Measurements from ENCODE around the gene SRPRB. TPM values are rescaled to one million over a fixed set of nuclear protein-coding genes. Genes with fewer than 3 reads are reported as not detected.

The SRPRB gene
- total and polyA plus RNA-seq, 3 donors from 2014 or later = 35.9 to 104 (median 42.7) TPM

DNA sequence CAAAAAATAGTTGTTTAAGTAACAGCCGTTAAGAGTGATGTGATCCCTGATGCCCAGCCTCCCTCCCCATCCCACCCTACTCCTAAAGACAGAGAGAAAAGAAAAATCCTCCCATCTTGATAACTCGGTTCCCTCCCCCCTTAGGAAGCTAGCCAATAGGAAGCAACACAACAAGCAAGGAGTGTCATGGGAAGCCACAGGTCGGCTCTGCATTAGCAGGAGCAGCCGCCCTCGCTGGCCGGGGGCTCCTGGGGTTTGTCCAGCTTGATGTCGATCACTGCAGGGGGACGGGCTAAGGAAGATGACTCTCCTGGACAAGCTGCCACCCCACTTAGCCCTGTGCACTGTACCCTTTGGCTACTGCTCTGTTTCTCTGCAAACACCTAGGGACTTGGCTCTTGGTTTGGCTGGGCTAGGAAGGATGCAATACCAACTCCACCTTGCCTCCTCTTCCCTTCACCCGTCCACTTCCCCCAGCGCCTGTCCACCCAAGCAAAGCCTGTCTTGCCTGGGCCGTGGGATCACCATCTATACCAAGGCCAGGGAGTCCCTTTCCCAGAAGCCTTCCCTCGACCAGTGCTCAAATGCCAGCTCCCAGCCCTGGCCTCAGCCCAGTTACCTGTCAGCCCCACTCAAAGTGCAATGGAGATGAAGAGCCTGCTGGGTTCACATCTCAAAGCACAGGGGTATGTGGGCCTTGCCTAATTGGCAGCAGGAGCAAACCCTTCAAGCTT is 23.1 kb downstream of the SRPRB start:
- Histone ChIP-seq H3K4me3 (no peak overlapping the region), H3K27me3 (no peaks in the 10 kb centered on the region), H3K36me3 (ENCODE audit: low read depth, missing control alignments) (no peaks in the 10 kb centered on the region), H3K9me3 (no peaks in the 10 kb centered on the region), H3K27ac (no peak overlapping the region), H3K4me1 (no peaks in the 10 kb centered on the region)
- 78 to 85% methylated on average over 12 of the region's 12 CpGs for WGBS, 2 donors
- DNase-seq = no peak
- TF ChIP-seq CTCF (IDR thresholded peaks at IDR 0.05) (no peak), POLR2A (IDR thresholded peaks at IDR 0.05) (no peak)
- intact Hi-C loops (cut with DNase I; ENCODE audit: low total_unique reads) = no loop called here

- Histone ChIP-seq H3K27me3 (no peaks in the 10 kb centered on the region), H3K36me3 (ENCODE audit: low read depth, missing control alignments) (no peaks in the 10 kb centered on the region), H3K4me3 (no peak overlapping the region), H3K9me3 (no peaks in the 10 kb centered on the region), H3K27ac (no peak overlapping the region), H3K4me1 (no peaks in the 10 kb centered on the region)
- 76 to 100% methylated on average over 2 to 3 of the region's 3 CpGs for WGBS, 2 donors
- intact Hi-C loops (cut with DNase I; ENCODE audit: low total_unique reads) = no loop called here
- DNase-seq = no peak
- no peak for TF ChIP-seq CTCF (IDR thresholded peaks at IDR 0.05)
- TF ChIP-seq POLR2A (IDR thresholded peaks at IDR 0.05) = no peak
These were observed 23.7 kb downstream of the SRPRB start for GRCh38 chr3:133829310-133829707.

DNA sequence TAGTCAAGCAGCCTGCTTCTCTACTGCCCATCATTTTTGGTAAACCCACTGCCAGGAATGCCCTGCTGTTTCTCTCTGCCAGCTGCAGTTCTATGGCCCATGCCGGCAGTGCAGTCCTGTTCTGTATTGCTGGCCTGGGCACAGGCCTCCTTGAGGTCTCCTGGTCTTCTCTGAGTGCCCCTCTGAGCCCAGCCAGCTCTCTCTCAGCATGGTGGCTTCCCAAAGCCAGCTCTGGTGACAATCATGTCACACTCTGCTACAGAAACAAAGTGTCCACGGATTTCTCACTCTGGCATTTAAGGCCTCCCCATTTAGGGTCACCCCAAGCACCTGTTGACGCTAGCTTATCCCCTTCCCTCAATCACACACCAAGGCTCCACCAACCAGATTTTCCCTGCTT is 24.5 kb downstream of the SRPRB start:
- Histone ChIP-seq H3K4me3 (no peak overlapping the region), H3K27me3 (no peaks in the 10 kb centered on the region), H3K9me3 (no peaks in the 10 kb centered on the region), H3K27ac (no peak overlapping the region), H3K36me3 (ENCODE audit: low read depth, missing control alignments) (no peaks in the 10 kb centered on the region), H3K4me1 (no peaks in the 10 kb centered on the region)
- intact Hi-C loops (cut with DNase I; ENCODE audit: low total_unique reads) = no loop called here
- TF ChIP-seq POLR2A (IDR thresholded peaks at IDR 0.05) (no peak), CTCF (IDR thresholded peaks at IDR 0.05) (no peak)
- no peak for DNase-seq
- 94 to 95% methylated on average over 3 of the region's 3 CpGs for WGBS, 2 donors

- Histone ChIP-seq H3K27ac (no peak overlapping the region), H3K27me3 (no peaks in the 10 kb centered on the region), H3K36me3 (ENCODE audit: low read depth, missing control alignments) (no peaks in the 10 kb centered on the region), H3K9me3 (no peaks in the 10 kb centered on the region), H3K4me1 (no peaks in the 10 kb centered on the region), H3K4me3 (no peak overlapping the region)
- TF ChIP-seq POLR2A (IDR thresholded peaks at IDR 0.05) (no peak), CTCF (IDR thresholded peaks at IDR 0.05) (no peak)
- WGBS, 2 donors = 74 to 92% methylated on average over 12 to 13 of the region's 13 CpGs
- no peak for DNase-seq
- intact Hi-C loops (cut with DNase I; ENCODE audit: low total_unique reads) = no loop called here
These were observed 26.6 kb downstream of the SRPRB start for GRCh38 chr3:133831966-133832801.

Measured in testis (tissue), 3 donors.